ENCODE results near the gene MARCOL. TPM values are rescaled to one million over a fixed set of nuclear protein-coding genes. Genes with fewer than 3 reads are reported as not detected.
"Not testable (repeated sequence)": the region's sequence is repeated elsewhere in the genome, so short reads cannot be mapped to it uniquely, and the experiment has no call there.

The MARCOL gene
- total and polyA plus RNA-seq, 10 of the 15 experiments (the other 5 are each of a cell fraction or from before 2014, with no cell fraction given) = 1.4 TPM; not detected in 9

- H3K27me3 ChIP-seq (replicated peaks in 1 of 2; ENCODE audit: control insufficient read depth in 2 of 2, insufficient read depth in 2 of 2, low read length in 1 of 2); in situ Hi-C loops (cut with MboI); H3K4me1 ChIP-seq (ENCODE audit: control insufficient read depth, insufficient read depth, low read length); H3K27ac ChIP-seq (ENCODE audit: control insufficient read depth, insufficient read depth); DNase-seq (ENCODE audit: low read depth, low spot score); H4K20me1 ChIP-seq (ENCODE audit: control insufficient read depth, insufficient read depth); H3K36me3 ChIP-seq (ENCODE audit: control insufficient read depth in 2 of 2, insufficient read depth in 2 of 2, low read length in 1 of 2); H3K4me3 ChIP-seq; intact Hi-C loops (cut with micrococcal nuclease; ENCODE audit: unreplicated experiment); H3K9me3 ChIP-seq (replicated peaks; ENCODE audit: control insufficient read depth, insufficient read depth, low read length); BruUV-seq (replicated peaks); H3K9ac ChIP-seq (ENCODE audit: control insufficient read depth, insufficient read depth, low read length); H3K79me2 ChIP-seq (ENCODE audit: control insufficient read depth, insufficient read depth, low read length); FAIRE-seq; RAD21 ChIA-PET (ENCODE audit: unreplicated experiment): not testable (repeated sequence)
- 0 out of 2 replicates have a peak, but pooled peaks have one; percentile 5 for TF ChIP-seq IKZF1 (conservative IDR thresholded peaks at IDR 0.05)
- ATAC-seq = peak; percentile 68
- CTCF ChIA-PET = interaction anchor here (0.9 to 4.4 kb wide), 2 partner anchors 10 to 32 kb away, joined by 4 to 16 read pairs; no protein-coding TSS in a partner anchor
- Histone ChIP-seq H3K4me2 (ENCODE audit: control insufficient read depth, insufficient read depth) (peak overlapping the region; percentile 33; the same call in 1 of the 2 replicates), H2AFZ (ENCODE audit: control insufficient read depth, low read depth, low read length) (peak overlapping the region; percentile 63)
- POLR2A ChIA-PET = interaction anchor here (1.0 kb wide), 1 partner anchor 13 kb away, joined by 4 read pairs; no protein-coding TSS in a partner anchor
- WGBS (ENCODE audit: insufficient coverage, insufficient replicate concordance, low lambda C conversion rate, missing lambda C conversion rate) = 25% methylated on average over 4 of the region's 4 CpGs
- SMC1A ChIA-PET (ENCODE audit: uncharacterized antibody, unreplicated experiment) = interaction anchor here (0.8 kb wide), 1 partner anchor 16 kb away, joined by 3 read pairs; no protein-coding TSS in a partner anchor
Measured at GRCh38 chr5:148281336-148281735, 43.0 kb downstream of the MARCOL start.

DNA sequence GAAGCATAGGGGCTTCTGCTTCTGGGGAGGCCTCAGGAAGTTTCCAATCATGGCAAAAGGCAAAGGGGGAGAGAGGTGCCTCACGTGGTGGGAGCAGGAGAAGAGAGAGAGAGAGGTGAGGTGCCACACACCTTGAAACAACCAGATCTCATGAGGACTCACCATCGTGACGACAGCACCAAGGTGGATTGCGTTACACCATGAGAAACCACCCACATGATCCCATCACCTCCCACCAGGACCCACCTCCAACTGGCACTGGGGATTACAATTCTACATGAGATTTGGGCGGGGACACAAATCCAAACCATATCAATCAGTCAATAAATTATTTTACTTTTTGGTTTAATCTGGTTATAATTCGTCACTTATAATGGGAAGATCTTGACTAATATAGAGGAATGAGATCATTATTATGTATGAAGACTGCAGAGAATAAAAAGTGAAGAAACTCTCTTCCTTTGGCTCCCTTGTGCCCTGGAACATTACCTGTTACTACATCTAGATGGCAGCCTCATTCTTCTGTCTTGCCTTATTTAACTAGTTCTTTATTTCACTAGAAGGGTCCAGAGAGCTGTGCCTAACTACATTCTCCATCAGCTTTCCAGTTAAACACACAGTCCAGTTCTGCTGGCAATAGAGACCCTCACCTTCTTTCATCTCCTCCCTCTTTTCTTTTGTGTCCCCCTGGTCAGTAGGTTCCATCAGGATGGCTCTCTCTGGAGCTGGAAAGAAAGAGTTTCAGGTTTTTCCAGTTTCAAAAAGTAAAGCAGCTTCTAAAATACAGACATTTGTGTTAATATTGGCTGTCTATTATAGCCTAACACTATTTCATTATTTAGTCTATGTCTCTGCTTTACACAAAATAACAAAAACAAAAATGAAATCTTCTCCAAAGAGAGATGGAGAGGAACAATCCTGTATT is 52.2 kb downstream of the MARCOL start:
- no TSS peak for BruUV-seq (replicated peaks)
- no peak overlapping the region for H3K9ac ChIP-seq (ENCODE audit: control insufficient read depth, insufficient read depth, low read length)
- no peak overlapping the region for H3K27ac ChIP-seq (ENCODE audit: control insufficient read depth, insufficient read depth)
- H3K9me3 ChIP-seq (replicated peaks; ENCODE audit: control insufficient read depth, insufficient read depth, low read length) = no peaks in the 10 kb centered on the region
- no peak for DNase-seq (ENCODE audit: low read depth, low spot score)
- ChIA-PET POLR2A (no interaction called here), CTCF (interaction anchor here (0.5 to 2.7 kb wide), 8 partner anchors 10 to 440 kb away, joined by 3 to 16 read pairs (median 4); partner anchors contain the start of gene FBXO38), RAD21 (ENCODE audit: unreplicated experiment) (interaction anchor here (1.0 kb wide), 1 partner anchor 440 kb away, joined by 5 read pairs; no protein-coding TSS in a partner anchor), SMC1A (ENCODE audit: uncharacterized antibody, unreplicated experiment) (no interaction called here)
- intact Hi-C loops (cut with micrococcal nuclease; ENCODE audit: unreplicated experiment) (loop anchor here (5.0 to 10.0 kb wide), 2 partner anchors 82 to 194 kb away; no protein-coding TSS in a partner anchor), in situ Hi-C loops (cut with MboI) (no loop called here)
- FAIRE-seq = no peak
- H3K36me3 ChIP-seq (ENCODE audit: control insufficient read depth in 2 of 2, insufficient read depth in 2 of 2, low read length in 1 of 2) = no peaks in the 10 kb centered on the region
- no peaks in the 10 kb centered on the region for H4K20me1 ChIP-seq (ENCODE audit: control insufficient read depth, insufficient read depth)
- H2AFZ ChIP-seq (ENCODE audit: control insufficient read depth, low read depth, low read length) = no peak overlapping the region
- H3K27me3 ChIP-seq (replicated peaks in 1 of 2; ENCODE audit: control insufficient read depth in 2 of 2, insufficient read depth in 2 of 2, low read length in 1 of 2) = no peaks in the 10 kb centered on the region
- H3K4me3 ChIP-seq = no peak overlapping the region
- H3K79me2 ChIP-seq (ENCODE audit: control insufficient read depth, insufficient read depth, low read length) = no peaks in the 10 kb centered on the region
- 1% methylated on average over 5 of the region's 6 CpGs for WGBS (ENCODE audit: insufficient coverage, insufficient replicate concordance, low lambda C conversion rate, missing lambda C conversion rate)
- H3K4me1 ChIP-seq (ENCODE audit: control insufficient read depth, insufficient read depth, low read length) = no peaks in the 10 kb centered on the region
- peak; percentile 57; the same call in 2 of the 3 replicates for ATAC-seq
- no peak overlapping the region for H3K4me2 ChIP-seq (ENCODE audit: control insufficient read depth, insufficient read depth)
- TF ChIP-seq ELK1 (IDR thresholded peaks at IDR 0.05; ENCODE audit: low read depth, low read length) = no peak
- TF ChIP-seq RAD21 (IDR thresholded peaks at IDR 0.05; ENCODE audit: insufficient read depth, low read depth, low read length) = peak; percentile 32; the same call in 1 of the 2 replicates
- no peak for TF ChIP-seq SMAD1 (IDR thresholded peaks at IDR 0.05; ENCODE audit: low read depth, partially characterized antibody)
- TF ChIP-seq POLR2AphosphoS5 (IDR thresholded peaks at IDR 0.05; ENCODE audit: low read length) = no peak
- TF ChIP-seq, protein P1, sequence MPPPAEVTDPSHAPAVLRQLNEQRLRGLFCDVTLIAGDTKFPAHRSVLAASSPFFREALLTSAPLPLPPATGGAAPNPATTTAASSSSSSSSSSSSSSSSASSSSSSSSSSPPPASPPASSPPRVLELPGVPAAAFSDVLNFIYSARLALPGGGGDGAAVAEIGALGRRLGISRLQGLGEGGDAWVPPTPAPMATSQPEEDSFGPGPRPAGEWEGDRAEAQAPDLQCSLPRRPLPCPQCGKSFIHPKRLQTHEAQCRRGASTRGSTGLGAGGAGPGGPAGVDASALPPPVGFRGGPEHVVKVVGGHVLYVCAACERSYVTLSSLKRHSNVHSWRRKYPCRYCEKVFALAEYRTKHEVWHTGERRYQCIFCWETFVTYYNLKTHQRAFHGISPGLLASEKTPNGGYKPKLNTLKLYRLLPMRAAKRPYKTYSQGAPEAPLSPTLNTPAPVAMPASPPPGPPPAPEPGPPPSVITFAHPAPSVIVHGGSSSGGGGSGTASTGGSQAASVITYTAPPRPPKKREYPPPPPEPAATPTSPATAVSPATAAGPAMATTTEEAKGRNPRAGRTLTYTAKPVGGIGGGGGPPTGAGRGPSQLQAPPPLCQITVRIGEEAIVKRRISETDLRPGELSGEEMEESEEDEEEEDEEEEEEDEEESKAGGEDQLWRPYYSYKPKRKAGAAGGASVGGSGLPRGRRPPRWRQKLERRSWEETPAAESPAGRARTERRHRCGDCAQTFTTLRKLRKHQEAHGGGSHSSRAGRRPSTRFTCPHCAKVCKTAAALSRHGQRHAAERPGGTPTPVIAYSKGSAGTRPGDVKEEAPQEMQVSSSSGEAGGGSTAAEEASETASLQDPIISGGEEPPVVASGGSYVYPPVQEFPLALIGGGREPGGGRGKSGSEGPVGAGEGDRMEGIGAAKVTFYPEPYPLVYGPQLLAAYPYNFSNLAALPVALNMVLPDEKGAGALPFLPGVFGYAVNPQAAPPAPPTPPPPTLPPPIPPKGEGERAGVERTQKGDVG (CRISPR knock-in tag; IDR thresholded peaks at IDR 0.05) = no peak
- no peak for TF ChIP-seq ZNF217 (IDR thresholded peaks at IDR 0.05)
- no peak for TF ChIP-seq CBFB (IDR thresholded peaks at IDR 0.05; ENCODE audit: low read depth)
- no peak for TF ChIP-seq CBX3 (IDR thresholded peaks at IDR 0.05; ENCODE audit: borderline replicate concordance, low read depth)

Measured in GM12878 (cell line).